IPS-18a (cell line): ENCODE measurements around the gene STX3.

Source experiments
- H3K27ac ChIP-seq: one replicate; pipeline ENCODE4 v1.5.1; 2013; ENCODE audit warnings: low read length
- H3K27me3 ChIP-seq: one replicate; pipeline ENCODE4 v1.6.1; 2013; ENCODE audit warnings: mild to moderate bottlenecking, low read length; ENCODE audit not compliant: control insufficient read depth, insufficient read depth
- H3K36me3 ChIP-seq: one replicate; pipeline ENCODE4 v1.6.1; 2013; ENCODE audit warnings: low read depth, low read length; ENCODE audit not compliant: control insufficient read depth
- H3K4me1 ChIP-seq: one replicate; pipeline ENCODE4 v1.6.1; 2013; ENCODE audit warnings: low read depth, low read length; ENCODE audit not compliant: control insufficient read depth
- H3K4me3 ChIP-seq: one replicate; pipeline ENCODE4 v1.5.1; 2013; ENCODE audit warnings: low read length
- H3K9ac ChIP-seq: one replicate; pipeline ENCODE4 v1.6.1; 2013; ENCODE audit warnings: mild to moderate bottlenecking, low read length, moderate library complexity
- H3K9me3 ChIP-seq: one replicate; pipeline ENCODE4 v1.6.1; 2013; ENCODE audit warnings: low read depth, low read length; ENCODE audit not compliant: control insufficient read depth

Gene STX3

GRCh38 chr11:59728913-59729312 lies 26.3 kb upstream of the STX3 start:
- no peaks in the 10 kb centered on the region for H3K4me1 ChIP-seq
- H3K36me3 ChIP-seq: no peaks in the 10 kb centered on the region
- no peaks in the 10 kb centered on the region for H3K27me3 ChIP-seq
- no peak overlapping the region for H3K27ac ChIP-seq
- no peak overlapping the region for H3K4me3 ChIP-seq
- H3K9ac ChIP-seq: no peak overlapping the region
- H3K9me3 ChIP-seq: no peaks in the 10 kb centered on the region

GRCh38 chr11:59729834-59730233 lies 25.3 kb upstream of the STX3 start:
- no peaks in the 10 kb centered on the region for H3K27me3 ChIP-seq
- H3K27ac ChIP-seq: no peak overlapping the region
- H3K9me3 ChIP-seq: no peaks in the 10 kb centered on the region
- H3K4me3 ChIP-seq: no peak overlapping the region
- H3K36me3 ChIP-seq: no peaks in the 10 kb centered on the region
- no peaks in the 10 kb centered on the region for H3K4me1 ChIP-seq
- no peak overlapping the region for H3K9ac ChIP-seq

DNA sequence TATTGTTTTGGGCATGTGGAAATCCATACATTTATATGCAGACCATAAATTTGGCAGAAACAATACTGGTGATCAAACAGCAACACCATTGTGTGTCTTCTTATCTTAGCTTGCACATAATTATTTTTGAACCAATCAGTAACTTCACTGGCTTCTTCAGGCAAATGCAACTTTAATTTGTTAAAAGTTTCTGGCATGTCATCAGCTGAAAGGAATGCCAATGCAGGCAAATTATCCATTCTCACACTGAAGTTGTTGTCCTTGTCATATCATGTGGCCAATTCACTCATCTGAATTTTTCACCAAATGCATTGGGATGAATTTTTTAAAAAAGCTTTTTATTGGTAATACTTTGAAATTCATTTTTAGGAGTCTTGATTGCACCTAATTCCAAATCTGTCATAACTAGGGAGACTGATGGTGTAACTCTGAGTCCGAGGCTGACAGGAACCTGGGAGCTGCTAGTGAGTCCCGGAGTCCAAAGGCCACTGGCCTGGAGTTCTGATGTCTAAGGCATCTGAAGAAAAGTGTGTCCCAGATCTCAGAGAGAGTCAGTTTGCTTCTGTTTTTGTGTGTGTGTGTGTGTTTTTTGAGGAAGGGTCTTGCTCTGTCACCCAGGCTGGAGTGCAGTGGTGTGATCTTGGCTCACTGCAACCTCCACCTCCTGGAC lies 24.1 kb upstream of the STX3 start:
- Histone ChIP-seq H3K27me3 (no peaks in the 10 kb centered on the region), H3K4me1 (no peaks in the 10 kb centered on the region), H3K27ac (no peak overlapping the region), H3K9ac (no peak overlapping the region), H3K36me3 (no peaks in the 10 kb centered on the region), H3K4me3 (no peak overlapping the region), H3K9me3 (no peaks in the 10 kb centered on the region)

GRCh38 chr11:59746111-59746510 lies 9.1 kb upstream of the STX3 start:
- no peak overlapping the region for H3K27ac ChIP-seq
- no peak overlapping the region for H3K4me3 ChIP-seq
- H3K9ac ChIP-seq: no peak overlapping the region
- no peaks in the 10 kb centered on the region for H3K36me3 ChIP-seq
- no peaks in the 10 kb centered on the region for H3K4me1 ChIP-seq
- no peaks in the 10 kb centered on the region for H3K9me3 ChIP-seq
- no peaks in the 10 kb centered on the region for H3K27me3 ChIP-seq

DNA sequence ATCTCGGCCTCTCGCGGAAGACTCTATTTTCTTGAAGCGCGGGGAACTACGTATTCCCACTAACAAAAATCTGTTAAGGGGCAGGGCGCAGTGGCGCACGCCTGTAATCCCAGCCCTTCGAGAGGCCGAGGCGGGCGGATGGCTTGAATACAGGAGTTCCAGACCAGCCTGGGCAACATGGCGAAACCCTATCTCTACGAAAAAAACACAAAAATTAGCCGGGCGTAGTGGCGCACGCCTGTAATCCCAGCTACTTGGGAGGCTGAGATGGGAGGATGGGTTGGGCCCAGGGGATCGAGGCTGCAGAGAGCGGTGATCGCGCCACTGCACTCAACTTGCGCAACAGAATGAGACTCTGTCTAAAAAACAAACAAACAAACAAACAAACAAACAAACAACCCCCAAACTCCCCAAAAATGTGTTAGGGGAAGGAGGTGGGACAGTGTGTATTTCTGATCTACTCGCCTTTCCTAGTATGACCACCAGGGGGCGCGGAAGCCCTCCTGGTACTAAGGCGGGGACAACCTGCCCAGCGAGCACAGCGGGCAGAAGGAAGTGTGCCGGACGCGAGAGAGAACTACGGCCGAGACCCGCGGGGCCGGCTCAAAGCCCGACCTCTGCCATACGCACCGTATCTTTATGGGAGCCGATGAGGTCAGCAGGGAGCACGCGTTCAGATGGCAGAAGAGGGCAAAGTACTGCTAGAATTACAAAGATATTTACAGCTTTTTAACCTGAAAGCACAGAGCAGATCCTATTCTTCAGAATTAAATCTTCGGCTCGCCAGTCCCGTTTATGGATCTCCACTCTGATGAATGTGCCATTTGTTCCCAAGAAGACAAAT lies 1.3 kb upstream of the STX3 start:
- peaks cover 6% of the 10 kb centered on the region for H3K27me3 ChIP-seq
- no peaks in the 10 kb centered on the region for H3K9me3 ChIP-seq
- H3K27ac ChIP-seq: no peak overlapping the region
- peaks cover 12% of the 10 kb centered on the region for H3K4me1 ChIP-seq
- peak overlapping the region; percentile 95 for H3K4me3 ChIP-seq
- no peaks in the 10 kb centered on the region for H3K36me3 ChIP-seq
- peak overlapping the region; percentile 53 for H3K9ac ChIP-seq

DNA sequence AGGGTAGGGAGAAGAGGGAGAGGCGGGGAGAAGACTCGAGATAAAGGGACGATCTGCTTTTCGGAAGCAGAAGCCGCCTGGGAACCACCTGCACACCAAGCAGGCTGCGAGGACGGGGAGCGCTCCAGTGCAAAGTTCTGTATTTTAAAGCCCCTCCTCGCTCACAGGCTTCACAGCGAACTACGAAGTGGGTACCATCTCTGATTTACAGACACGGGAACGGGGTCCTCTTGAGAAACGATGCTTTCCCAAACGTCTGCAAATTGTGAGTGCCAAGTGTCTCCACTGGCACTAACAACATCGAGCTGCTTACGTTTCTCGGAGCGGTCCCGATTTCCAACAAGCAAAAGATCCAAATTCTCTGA lies 700 bp upstream of the STX3 start:
- Histone ChIP-seq H3K27ac (no peak overlapping the region), H3K9ac (peak overlapping the region; percentile 53)

DNA sequence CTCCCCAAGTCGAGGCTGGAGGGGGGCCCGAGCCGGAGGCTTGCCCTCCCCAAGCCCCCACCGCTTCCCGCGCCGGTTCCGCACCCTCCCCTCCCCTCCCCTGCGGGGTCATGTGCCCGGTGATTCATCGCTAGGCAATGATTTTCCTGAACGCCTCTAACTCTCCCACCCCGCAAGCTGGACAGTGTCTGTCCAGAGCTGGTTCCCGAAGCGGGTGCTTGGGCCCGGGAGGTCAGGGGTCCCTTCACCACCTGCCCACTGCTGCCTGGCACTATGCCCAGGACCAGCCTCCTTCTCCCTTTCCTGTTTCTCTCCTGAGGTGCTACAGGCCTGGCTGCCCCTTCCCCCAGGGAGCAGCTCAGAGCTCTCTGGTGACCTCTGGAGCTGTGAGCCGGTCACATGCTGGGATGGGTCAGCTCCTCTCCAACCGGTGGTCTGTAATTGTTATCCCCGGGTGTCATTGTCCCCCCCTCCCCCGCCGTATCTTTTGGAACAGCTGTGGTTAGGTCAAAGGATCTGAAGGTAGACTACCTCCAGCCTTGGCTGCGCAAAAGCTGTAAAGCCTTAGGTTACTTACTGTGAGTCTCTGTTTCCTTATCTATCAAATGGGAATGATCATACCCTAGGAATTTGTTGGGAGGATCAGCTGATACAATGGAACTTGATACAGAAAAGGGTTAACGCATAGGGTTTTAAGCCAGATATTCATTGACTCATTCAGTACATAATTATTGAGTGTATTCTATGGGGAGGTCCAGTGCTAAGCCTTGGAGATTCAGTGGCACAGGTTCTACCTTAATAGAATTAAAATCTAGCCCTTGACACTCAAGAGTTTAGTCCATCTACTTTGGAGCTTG lies 753 bp downstream of the STX3 start:
- no peaks in the 10 kb centered on the region for H3K9me3 ChIP-seq
- peak overlapping the region; percentile 53 for H3K9ac ChIP-seq
- H3K36me3 ChIP-seq: no peaks in the 10 kb centered on the region
- H3K27me3 ChIP-seq: peaks cover 6% of the 10 kb centered on the region
- peaks cover 12% of the 10 kb centered on the region for H3K4me1 ChIP-seq
- H3K27ac ChIP-seq: no peak overlapping the region
- H3K4me3 ChIP-seq: peak overlapping the region; percentile 95

More for the DNA sequence above, 700 bp upstream of the STX3 start:
- Histone ChIP-seq H3K27me3 (peaks cover 6% of the 10 kb centered on the region), H3K4me3 (peak overlapping the region; percentile 95), H3K36me3 (no peaks in the 10 kb centered on the region), H3K4me1 (peaks cover 12% of the 10 kb centered on the region), H3K9me3 (no peaks in the 10 kb centered on the region)

GRCh38 chr11:59756558-59756840 lies 1.3 kb downstream of the STX3 start:
- Histone ChIP-seq H3K4me1 (peaks cover 12% of the 10 kb centered on the region), H3K9me3 (no peaks in the 10 kb centered on the region), H3K27me3 (peaks cover 6% of the 10 kb centered on the region), H3K4me3 (peak overlapping the region; percentile 95), H3K27ac (no peak overlapping the region), H3K36me3 (no peaks in the 10 kb centered on the region), H3K9ac (peak overlapping the region; percentile 53)

- peaks cover 12% of the 10 kb centered on the region for H3K4me1 ChIP-seq
- no peak overlapping the region for H3K27ac ChIP-seq
- peak overlapping the region; percentile 95 for H3K4me3 ChIP-seq
- H3K9me3 ChIP-seq: no peaks in the 10 kb centered on the region
- no peaks in the 10 kb centered on the region for H3K36me3 ChIP-seq
- H3K27me3 ChIP-seq: peaks cover 6% of the 10 kb centered on the region
- no peak overlapping the region for H3K9ac ChIP-seq
These were observed 1.7 kb downstream of the STX3 start for GRCh38 chr11:59756845-59757244.

DNA sequence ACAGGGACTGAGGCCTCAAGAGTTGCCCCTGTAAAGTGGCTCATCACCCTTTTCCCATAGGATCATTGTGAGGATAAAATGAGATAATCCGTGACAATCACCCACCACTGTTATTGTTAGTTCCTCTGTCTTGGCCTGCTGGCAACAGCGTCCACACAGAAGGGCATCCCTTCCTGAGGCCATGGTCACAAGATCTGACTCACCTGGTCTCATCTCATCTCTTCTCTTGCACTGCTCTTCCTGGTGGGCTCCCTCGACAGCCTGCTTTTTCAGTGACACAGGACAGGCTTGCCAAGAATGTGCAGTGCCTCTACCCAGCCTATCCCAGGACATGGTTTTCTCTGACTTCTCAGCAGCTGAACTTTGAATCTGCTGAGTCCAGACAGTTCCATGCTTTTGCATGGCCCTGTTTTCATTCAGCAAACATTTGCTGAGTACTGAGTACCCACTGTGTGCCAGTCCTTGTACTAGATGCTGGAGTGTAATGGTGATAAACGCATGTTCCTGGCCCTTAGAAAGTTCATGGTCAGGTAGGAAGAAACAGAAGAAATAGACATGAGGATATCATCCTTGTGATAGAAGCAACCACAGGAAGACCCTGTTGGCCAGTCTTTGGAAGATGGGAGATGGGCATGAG lies 3.3 kb downstream of the STX3 start:
- peaks cover 6% of the 10 kb centered on the region for H3K27me3 ChIP-seq
- no peak overlapping the region for H3K27ac ChIP-seq
- no peaks in the 10 kb centered on the region for H3K9me3 ChIP-seq
- H3K9ac ChIP-seq: no peak overlapping the region
- H3K36me3 ChIP-seq: no peaks in the 10 kb centered on the region
- peaks cover 12% of the 10 kb centered on the region for H3K4me1 ChIP-seq
- H3K4me3 ChIP-seq: no peak overlapping the region

- Histone ChIP-seq H3K36me3 (no peaks in the 10 kb centered on the region), H3K9ac (no peak overlapping the region), H3K27ac (no peak overlapping the region), H3K4me1 (peaks cover 12% of the 10 kb centered on the region), H3K9me3 (no peaks in the 10 kb centered on the region), H3K27me3 (no peaks in the 10 kb centered on the region), H3K4me3 (no peak overlapping the region)
These were observed 4.7 kb downstream of the STX3 start for GRCh38 chr11:59759900-59760299.
